GM12878 (cell line): ENCODE measurements around the gene BMERB1. TPM values are rescaled to one million over a fixed set of nuclear protein-coding genes. Genes with fewer than 3 reads are reported as not detected.

Source experiments
- ATAC-seq: fragments of 200-7000 bp; cut with Tn5 transposase; 3 replicates; pipeline ENCODE4 v1.9.1; 2020; ENCODE audit warnings: mild to moderate bottlenecking, moderate library complexity
- BruUV-seq: library from RNA; stranded (reverse); fragments of 400-500 nt; replicated peaks from 2 replicates; lab custom pipeline; 2021; lab: Mats Ljungman, UMichigan
- CTCF ChIA-PET: fragments of 300-600 bp; sonication (Branson Sonifier 250); formaldehyde crosslinking; extraction: SDS; loops from one replicate; lab custom pipeline; 2021; ENCODE audit warnings: inconsistent platforms; lab: Yijun Ruan, JAX
- POLR2A ChIA-PET: fragments of 350-600 bp; formaldehyde crosslinking; extraction: SDS; loops from one replicate; lab custom pipeline; 2021; ENCODE audit warnings: inconsistent platforms; lab: Charles Lee
- RAD21 ChIA-PET: fragments of 300-600 bp; sonication (Branson Sonifier 250); formaldehyde crosslinking; loops from one replicate; lab custom pipeline; 2023; ENCODE audit warnings: antibody characterized with exemption; ENCODE audit not compliant: unreplicated experiment; lab: Charles Lee
- SMC1A ChIA-PET: fragments of 300-600 bp; sonication (Branson Sonifier 250); formaldehyde crosslinking; loops from one replicate; lab custom pipeline; 2023; ENCODE audit not compliant: unreplicated experiment, uncharacterized antibody; lab: Charles Lee
- DNase-seq: peaks from one replicate; pipeline ENCODE4 v3.0.0-alpha.2; 2011; ENCODE audit warnings: low read depth, low spot score
- FAIRE-seq: peaks from 3 replicates; lab custom pipeline; 2011; peaks lifted over from hg19 to GRCh38; lab: Jason Lieb, UNC
- H2AFZ ChIP-seq: 2 replicates; pipeline ENCODE4 v1.6.0; 2011; ENCODE audit warnings: low read depth, low read length, control low read depth; ENCODE audit not compliant: control insufficient read depth
- H3K27ac ChIP-seq: 2 replicates; pipeline ENCODE4 v1.5.1; 2011; ENCODE audit warnings: control low read depth; ENCODE audit not compliant: control insufficient read depth, insufficient read depth
- H3K27me3 ChIP-seq, 2 experiments: replicated peaks in 1 of 2; 2 replicates each; pipeline versions ENCODE4 v1.6.0 to v1.6.1; 2011; ENCODE audit warnings: low read length in 1 of 2; ENCODE audit not compliant: control insufficient read depth in 2 of 2, insufficient read depth in 2 of 2
- H3K36me3 ChIP-seq, 2 experiments: 2 replicates each; pipeline ENCODE4 v1.5.1; 2011; ENCODE audit warnings: low read length in 1 of 2; ENCODE audit not compliant: control insufficient read depth in 2 of 2, insufficient read depth in 2 of 2
- H3K4me1 ChIP-seq: 2 replicates; pipeline ENCODE4 v1.6.1; 2011; ENCODE audit warnings: mild to moderate bottlenecking, low read length, moderate library complexity, mixed read lengths; ENCODE audit not compliant: control insufficient read depth, insufficient read depth
- H3K4me2 ChIP-seq: 2 replicates; pipeline ENCODE4 v1.6.0; 2011; ENCODE audit warnings: control low read depth; ENCODE audit not compliant: control insufficient read depth, insufficient read depth
- H3K4me3 ChIP-seq: fragments of 200-600 bp; sonication (generic); 2 replicates; pipeline ENCODE4 v1.5.1; 2016
- H3K79me2 ChIP-seq: 2 replicates; pipeline ENCODE4 v1.6.0; 2011; ENCODE audit warnings: low read length; ENCODE audit not compliant: control insufficient read depth, insufficient read depth
- H3K9ac ChIP-seq: 2 replicates; pipeline ENCODE4 v1.8.0; 2011; ENCODE audit warnings: low read length, control low read depth, mixed read lengths; ENCODE audit not compliant: control insufficient read depth, insufficient read depth
- H3K9me3 ChIP-seq: replicated peaks from 3 replicates; pipeline ENCODE4 v1.5.1; 2011; ENCODE audit warnings: mild to moderate bottlenecking, low read length; ENCODE audit not compliant: control insufficient read depth, insufficient read depth
- H4K20me1 ChIP-seq: 2 replicates; pipeline ENCODE4 v1.6.0; 2011; ENCODE audit not compliant: control insufficient read depth, insufficient read depth
- HDAC2 ChIP-seq: fragments of 200-600 bp; sonication (generic); IDR thresholded peaks from 2 replicates; pipeline ENCODE4 v1.6.1; 2017
- MTA2 ChIP-seq: fragments of 450-650 bp; IDR thresholded peaks from 2 replicates; pipeline ENCODE4 v1.6.1; 2016; ENCODE audit warnings: low read depth, mild to moderate bottlenecking, moderate library complexity
- PBX3 ChIP-seq: IDR thresholded peaks from 2 replicates; pipeline ENCODE4 v1.6.1; 2011; ENCODE audit warnings: mild to moderate bottlenecking, low read depth, low read length, moderate library complexity; ENCODE audit not compliant: insufficient replicate concordance
- RAD21 ChIP-seq: IDR thresholded peaks from 2 replicates; pipeline ENCODE4 v1.6.1; 2011; ENCODE audit warnings: mild to moderate bottlenecking, low read depth, low read length, moderate library complexity; ENCODE audit not compliant: insufficient read depth
- SMAD5 ChIP-seq: IDR thresholded peaks from 2 replicates; pipeline ENCODE4 v1.6.1; 2016; ENCODE audit warnings: antibody characterized with exemption, low read depth
- SMC3 ChIP-seq: IDR thresholded peaks from 2 replicates; pipeline ENCODE4 v1.6.1; 2011; ENCODE audit warnings: low read length, improper control_type of control experiment, borderline replicate concordance
- WGBS: methylation state at CpG from one replicate; pipeline ENCODE4 v1.1.6; 2016; ENCODE audit warnings: low lambda C conversion rate; ENCODE audit not compliant: insufficient replicate concordance, insufficient coverage; ENCODE audit errors: missing lambda C conversion rate; 5-methylcytosine and 5-hydroxymethylcytosine counted together
- in situ Hi-C: fragments of 300-500 bp; cut with MboI; formaldehyde crosslinking; loops from 9 replicates; pipeline ENCODE4 v1.14.3; 2018; ENCODE audit warnings: mixed read lengths
- intact Hi-C: fragments of 100-400 bp; cut with micrococcal nuclease; formaldehyde crosslinking; loops from one replicate; pipeline ENCODE4 v1.14.2; 2022; ENCODE audit not compliant: unreplicated experiment
- polyA plus RNA-seq, 11 experiments: library from polyadenylated mRNA; depleted of rRNA in 4 of 11; unstranded in 6 of 11; stranded (reverse) in 5 of 11; fragments of >200 nt; fragmentation: Nextera tagmentation in 4 of 11; fragmentation: Illumina TruSeq in 1 of 11; extraction: Ambion mirVana in 4 of 11; extraction: Trizol in 1 of 11; gene quantifications; 1 replicate in 1 of 11; 2 replicates in 10 of 11; pipeline versions ENCODE4 v1.2.1 to v1.2.3, GENCODE V29; 2011 to 2016; ENCODE audit warnings: inconsistent platforms in 2 of 11, missing spikeins in 2 of 11, low read depth in 1 of 11
- total RNA-seq, 4 experiments: library from RNA; depleted of rRNA in 3 of 4; stranded (reverse); fragments of >200 nt in 3 of 4; fragmentation: Illumina TruSeq in 1 of 4; extraction: Trizol in 1 of 4; gene quantifications; 2 replicates each; pipeline versions ENCODE4 v1.2.1 to v1.2.3, GENCODE V29; 2013 to 2021
- TF ChIP-seq, protein P1 (sequence below), 3 experiments: IDR thresholded peaks in 2 of 3; conservative IDR thresholded peaks in 1 of 3; 2 replicates each; pipeline ENCODE4 v1.5.1; 2011; ENCODE audit warnings: low read depth in 3 of 3, low read length in 3 of 3, mild to moderate bottlenecking in 3 of 3, control low read depth in 2 of 3, moderate library complexity in 2 of 3, inconsistent platforms in 1 of 3, mixed read lengths in 1 of 3; ENCODE audit not compliant: control insufficient read depth in 2 of 3, insufficient read depth in 1 of 3; ENCODE audit errors: extremely low read depth in 1 of 3

Gene BMERB1
- total and polyA plus RNA-seq, 10 of the 15 experiments (the other 5 are each of a cell fraction or from before 2014, with no cell fraction given), result 0.05 to 0.68 (median 0.34) TPM

DNA sequence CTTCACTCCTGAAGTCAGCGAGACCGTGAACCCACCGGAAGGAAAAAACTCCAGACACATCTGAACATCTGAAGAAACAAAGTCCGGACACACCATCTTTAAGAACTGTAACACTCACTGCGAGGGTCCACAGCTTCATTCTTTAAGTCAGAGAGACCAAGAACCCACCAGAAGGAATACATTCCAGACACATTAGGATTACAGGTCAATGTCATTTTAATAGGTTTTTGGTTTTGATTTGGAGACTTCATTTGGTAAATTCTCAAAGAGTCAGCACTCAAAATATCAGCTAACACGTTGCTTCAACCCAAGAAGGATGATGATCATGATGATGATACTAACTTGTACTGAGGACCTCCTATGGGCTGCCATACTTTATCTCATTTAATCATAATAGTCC is 7.6 kb upstream of the BMERB1 start:
- Histone ChIP-seq H2AFZ (no peak overlapping the region), H3K79me2 (no peaks in the 10 kb centered on the region), H3K27me3 (no peaks in the 10 kb centered on the region), H3K4me3 (no peak overlapping the region), H3K4me2 (no peak overlapping the region), H3K9me3 (no peaks in the 10 kb centered on the region), H3K36me3 (no peaks in the 10 kb centered on the region), H3K4me1 (no peaks in the 10 kb centered on the region), H3K9ac (no peak overlapping the region), H4K20me1 (no peaks in the 10 kb centered on the region), H3K27ac (no peak overlapping the region)
- POLR2A ChIA-PET, result no interaction called here
- in situ Hi-C loops, result no loop called here
- no TSS peak for BruUV-seq
- DNase-seq (no peak), ATAC-seq (no peak), FAIRE-seq (no peak)
- WGBS, result 47% methylated on average over 6 of the region's 6 CpGs
- no peak for TF ChIP-seq SMAD5
- TF ChIP-seq MTA2, result no peak
- no peak for TF ChIP-seq PBX3
- RAD21 ChIA-PET, result interaction anchor here (0.8 to 1.7 kb wide), 2 partner anchors 122 to 214 kb away, joined by 3 to 5 read pairs; no protein-coding TSS in a partner anchor
- SMC1A ChIA-PET, result no interaction called here
- CTCF ChIA-PET, result interaction anchor here (0.7 to 2.3 kb wide), 10 partner anchors 10 to 328 kb away, joined by 3 to 15 read pairs (median 4); no protein-coding TSS in a partner anchor
- intact Hi-C loops, result loop anchor here (1.0 to 10.0 kb wide), 3 partner anchors 124 to 331 kb away; no protein-coding TSS in a partner anchor

DNA sequence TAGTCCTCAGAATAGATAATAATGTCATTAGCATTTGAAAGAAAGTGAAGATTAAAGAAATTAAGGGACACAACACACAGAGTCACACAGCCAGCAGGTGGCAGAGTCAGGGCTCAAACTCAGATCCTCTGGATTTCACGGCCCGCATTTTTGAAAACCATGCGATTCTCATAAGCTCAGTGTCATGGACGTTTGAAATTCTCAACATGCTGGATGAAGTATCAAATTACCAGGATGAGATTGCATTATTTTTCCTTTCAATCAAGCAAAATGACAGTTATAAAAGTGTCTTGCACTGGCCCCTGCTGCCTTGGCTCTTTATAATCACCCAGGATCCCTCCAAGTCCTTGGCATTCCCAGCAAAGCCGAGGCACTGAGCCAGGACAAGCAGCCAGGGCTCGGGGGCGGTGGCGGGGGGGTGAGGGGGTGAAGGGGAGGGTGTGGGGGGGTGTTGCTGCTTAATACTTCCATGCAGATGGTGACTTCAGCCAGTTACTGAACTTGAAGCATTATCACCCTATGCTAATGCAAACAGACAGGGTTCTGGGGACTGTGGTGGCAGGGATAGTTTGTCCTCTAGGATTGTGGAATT is 6.6 kb upstream of the BMERB1 start:
- no peaks in the 10 kb centered on the region for H3K27me3 ChIP-seq
- intact Hi-C loops, result loop anchor here (1.0 to 10.0 kb wide), 3 partner anchors 123 to 330 kb away; no protein-coding TSS in a partner anchor
- FAIRE-seq (peak; percentile 89), ATAC-seq (peak; percentile 78), DNase-seq (no peak)
- no peak overlapping the region for H3K4me3 ChIP-seq
- H2AFZ ChIP-seq, result no peak overlapping the region
- ChIA-PET POLR2A (interaction anchor here (1.0 kb wide), 1 partner anchor 330 kb away, joined by 3 read pairs; no protein-coding TSS in a partner anchor), RAD21 (interaction anchor here (0.6 to 1.7 kb wide), 6 partner anchors 13 to 329 kb away, joined by 3 to 6 read pairs (median 4); partner anchors contain the start of gene MARF1), CTCF (interaction anchor here (0.7 to 2.3 kb wide), 12 partner anchors 13 to 394 kb away, joined by 3 to 15 read pairs (median 4); no protein-coding TSS in a partner anchor), SMC1A (interaction anchor here (0.6 to 1.0 kb wide), 3 partner anchors 123 to 255 kb away, joined by 3 to 5 read pairs (median 5); partner anchors contain the start of gene MARF1)
- H3K36me3 ChIP-seq, result no peaks in the 10 kb centered on the region
- H3K4me1 ChIP-seq, result no peaks in the 10 kb centered on the region
- no peaks in the 10 kb centered on the region for H3K79me2 ChIP-seq
- in situ Hi-C loops, result no loop called here
- TF ChIP-seq SMC3 (peak; percentile 80), RAD21 (peak; percentile 58), HDAC2 (no peak)
- TF ChIP-seq, protein P1, sequence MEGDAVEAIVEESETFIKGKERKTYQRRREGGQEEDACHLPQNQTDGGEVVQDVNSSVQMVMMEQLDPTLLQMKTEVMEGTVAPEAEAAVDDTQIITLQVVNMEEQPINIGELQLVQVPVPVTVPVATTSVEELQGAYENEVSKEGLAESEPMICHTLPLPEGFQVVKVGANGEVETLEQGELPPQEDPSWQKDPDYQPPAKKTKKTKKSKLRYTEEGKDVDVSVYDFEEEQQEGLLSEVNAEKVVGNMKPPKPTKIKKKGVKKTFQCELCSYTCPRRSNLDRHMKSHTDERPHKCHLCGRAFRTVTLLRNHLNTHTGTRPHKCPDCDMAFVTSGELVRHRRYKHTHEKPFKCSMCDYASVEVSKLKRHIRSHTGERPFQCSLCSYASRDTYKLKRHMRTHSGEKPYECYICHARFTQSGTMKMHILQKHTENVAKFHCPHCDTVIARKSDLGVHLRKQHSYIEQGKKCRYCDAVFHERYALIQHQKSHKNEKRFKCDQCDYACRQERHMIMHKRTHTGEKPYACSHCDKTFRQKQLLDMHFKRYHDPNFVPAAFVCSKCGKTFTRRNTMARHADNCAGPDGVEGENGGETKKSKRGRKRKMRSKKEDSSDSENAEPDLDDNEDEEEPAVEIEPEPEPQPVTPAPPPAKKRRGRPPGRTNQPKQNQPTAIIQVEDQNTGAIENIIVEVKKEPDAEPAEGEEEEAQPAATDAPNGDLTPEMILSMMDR (IDR thresholded peaks at IDR 0.05 in 2 of 3, conservative IDR thresholded peaks at IDR 0.05 in 1 of 3; ENCODE audit: control insufficient read depth in 2 of 3, extremely low read depth in 1 of 3, insufficient read depth in 1 of 3, low read depth in 3 of 3, low read length in 3 of 3), result peak; percentile 41 to 61 (median 52); a peak in 5 of 6 replicates
- H3K4me2 ChIP-seq, result no peak overlapping the region
- BruUV-seq, result no TSS peak
- 20% methylated on average over 4 of the region's 8 CpGs for WGBS
- no peak overlapping the region for H3K9ac ChIP-seq
- H3K27ac ChIP-seq, result no peak overlapping the region
- no peaks in the 10 kb centered on the region for H3K9me3 ChIP-seq
- no peaks in the 10 kb centered on the region for H4K20me1 ChIP-seq
